CD4-positive, alpha-beta T cell treated with Interferon gamma for 1 hour (primary cell): ENCODE data around the gene GRM5.
"Not testable (repeated sequence)": the region's sequence is repeated elsewhere in the genome, so short reads cannot be mapped to it uniquely, and the experiment has no call there.

Experiments used
- DNase-seq: peaks from one replicate; pipeline ENCODE4 v3.0.0-alpha.2; 2020

Gene GRM5

DNA sequence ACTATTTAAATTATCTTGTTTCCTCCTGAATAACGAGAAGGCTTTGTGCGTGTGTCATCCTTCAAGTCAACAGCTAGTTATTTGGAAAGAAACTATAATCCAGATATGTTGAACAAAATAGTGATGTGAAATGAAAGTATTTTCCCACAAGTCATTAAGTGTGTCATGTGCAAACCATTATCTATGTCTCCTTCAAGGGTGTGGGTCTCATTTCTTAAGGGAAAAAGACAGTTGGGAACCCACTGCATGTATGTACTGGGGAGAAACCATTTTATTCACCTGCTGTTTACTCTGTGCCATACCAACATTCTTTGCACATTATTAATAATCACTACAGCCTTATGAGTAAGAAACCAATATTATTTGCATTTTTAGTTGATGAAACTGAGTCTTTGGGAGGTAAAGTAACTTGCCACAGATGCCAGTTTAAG is 582.9 kb downstream of the GRM5 start:
- no peak for DNase-seq

DNA sequence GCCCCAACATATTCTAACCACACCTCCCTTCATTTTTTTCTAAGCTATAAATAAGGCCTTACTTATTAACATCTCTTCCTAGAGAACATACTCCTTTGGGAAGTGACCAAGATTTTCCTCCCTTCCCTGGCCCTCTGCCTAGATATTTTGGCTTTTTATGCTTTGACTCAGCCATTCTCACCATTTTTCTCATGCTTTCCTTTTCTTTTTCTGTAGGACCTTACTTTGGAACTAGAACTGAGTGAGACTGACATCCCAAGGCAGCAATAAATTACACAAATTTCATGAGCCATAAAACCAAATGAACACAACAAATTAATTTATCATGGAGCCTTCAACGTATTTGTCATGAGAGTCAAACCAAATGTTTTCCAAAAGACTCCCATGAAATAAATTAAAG is 585.6 kb downstream of the GRM5 start:
- no peak for DNase-seq

DNA sequence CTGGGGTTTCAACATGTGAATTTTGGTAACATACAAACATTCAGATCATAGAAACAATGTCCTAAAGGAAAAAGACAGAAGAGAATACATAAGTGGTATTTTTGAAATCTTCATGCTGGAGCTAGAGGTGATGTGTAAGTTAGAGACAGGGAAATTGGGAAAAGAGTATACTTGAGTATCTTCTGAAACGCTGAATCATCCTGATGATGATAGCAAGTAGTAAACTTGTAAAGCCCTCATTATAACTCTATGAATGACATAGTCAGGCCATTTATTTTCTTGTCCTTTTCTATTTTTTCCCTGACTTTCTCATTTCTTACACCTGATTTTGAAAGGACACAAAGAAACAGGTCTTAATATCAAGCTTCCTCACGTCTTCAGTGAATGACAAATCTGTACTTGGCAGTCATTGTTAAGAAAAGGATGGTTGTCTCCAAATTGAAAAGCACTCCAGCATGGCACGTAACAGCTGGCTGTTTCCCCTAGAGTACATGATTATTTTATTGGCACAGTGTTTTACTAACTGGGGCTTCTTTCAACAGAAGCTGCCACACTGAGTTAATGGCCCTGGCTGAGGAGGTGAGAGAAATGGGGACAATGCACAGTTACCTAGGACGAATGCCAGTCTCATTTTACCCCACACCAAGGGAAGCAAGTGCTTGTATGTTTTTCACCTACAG is 587.5 kb downstream of the GRM5 start:
- no peak for DNase-seq

DNA sequence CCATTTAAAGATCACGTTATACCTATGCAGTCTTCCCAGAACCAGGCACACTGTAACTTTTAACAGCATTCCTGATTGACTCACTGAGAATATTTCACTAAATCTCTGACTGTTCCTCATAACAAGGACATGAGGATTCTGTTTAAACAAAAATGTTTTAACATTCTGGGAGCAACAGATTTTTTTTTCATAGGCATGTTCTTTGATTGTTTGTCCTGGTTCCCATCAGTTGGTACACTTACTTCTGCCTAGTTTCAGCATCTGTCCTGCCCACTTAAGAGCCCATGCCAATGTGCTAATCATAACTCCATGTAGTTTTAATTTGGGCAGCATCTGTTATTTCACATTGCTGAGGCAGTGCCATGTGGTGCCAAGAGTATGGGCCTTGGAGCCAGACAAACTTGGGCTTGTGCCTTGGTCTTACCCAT is 589.8 kb downstream of the GRM5 start:
- no peak for DNase-seq

GRCh38 chr11:88474655-88475054 is 591.1 kb downstream of the GRM5 start:
- DNase-seq, result no peak

DNA sequence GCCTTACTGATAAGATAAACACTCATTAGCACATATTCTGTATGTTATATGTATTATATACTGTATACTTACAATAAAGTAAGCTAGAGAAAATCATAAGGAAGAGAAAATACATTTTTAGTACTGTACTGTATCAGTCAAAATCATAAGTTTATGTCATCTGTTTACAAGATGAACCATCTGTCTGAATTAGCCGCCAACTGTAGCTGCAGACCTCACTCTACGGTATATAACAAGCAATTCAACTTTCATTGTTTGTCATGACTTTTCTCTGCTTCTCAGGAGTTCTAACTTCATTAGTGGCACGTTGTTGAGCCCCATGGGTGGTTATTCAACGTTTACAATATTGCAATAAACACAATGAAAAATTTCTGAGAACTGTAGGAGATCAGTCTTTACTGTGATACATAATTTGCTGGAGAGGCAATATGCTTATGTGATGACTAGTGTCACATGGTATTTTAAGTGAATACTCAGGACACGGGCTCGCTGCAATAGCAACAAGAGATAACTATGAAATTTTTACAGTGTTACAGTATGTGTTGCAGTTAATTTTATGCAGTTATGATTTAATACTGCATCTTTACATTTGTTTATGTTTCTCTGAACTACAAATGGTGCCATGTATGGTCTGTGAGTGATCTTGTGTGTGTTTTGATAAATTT is 596.1 kb downstream of the GRM5 start:
- no peak for DNase-seq

- DNase-seq, result no peak
Observed at GRCh38 chr11:88464528-88464927, 601.3 kb downstream of the GRM5 start.

- DNase-seq, result not testable (repeated sequence)
Observed at GRCh38 chr11:88463301-88463700, 602.5 kb downstream of the GRM5 start.

DNA sequence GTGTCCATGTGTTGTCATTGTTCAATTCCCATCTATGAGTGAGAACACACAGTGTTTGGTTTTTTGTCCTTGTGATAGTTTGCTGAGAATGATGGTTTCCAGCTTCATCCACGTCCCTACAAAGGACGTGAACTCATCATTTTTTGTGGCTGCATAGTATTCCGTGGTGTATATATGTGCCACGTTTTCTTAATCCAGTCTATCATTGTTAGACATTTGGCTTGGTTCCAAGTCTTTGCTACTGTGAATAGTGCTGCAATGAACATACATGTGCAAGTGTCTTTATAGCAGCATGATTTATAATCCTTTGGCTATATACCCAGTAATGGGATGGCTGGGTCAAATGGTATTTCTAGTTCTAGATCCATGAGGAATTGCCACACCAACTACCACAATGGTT is 607.7 kb downstream of the GRM5 start:
- DNase-seq, result not testable (repeated sequence)

DNA sequence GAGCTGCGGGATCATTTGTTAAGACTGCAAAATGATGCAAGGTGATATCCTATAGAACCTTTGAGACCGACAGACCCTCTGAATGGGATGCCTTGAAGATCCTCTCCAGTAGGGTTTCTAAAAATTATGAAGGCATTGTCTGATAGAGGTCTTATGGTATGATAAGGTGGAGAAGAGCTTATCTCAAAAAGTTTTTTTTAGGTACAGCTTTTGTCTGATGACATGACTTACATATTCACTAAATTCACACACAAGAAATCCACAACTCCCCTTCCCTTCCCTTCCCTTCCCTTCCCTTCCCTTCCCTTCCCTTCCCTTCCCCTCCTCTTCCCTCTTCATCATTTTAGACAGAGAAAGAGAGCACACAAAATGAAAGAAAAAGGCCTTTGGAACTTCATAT is 609.8 kb downstream of the GRM5 start:
- no peak for DNase-seq

DNA sequence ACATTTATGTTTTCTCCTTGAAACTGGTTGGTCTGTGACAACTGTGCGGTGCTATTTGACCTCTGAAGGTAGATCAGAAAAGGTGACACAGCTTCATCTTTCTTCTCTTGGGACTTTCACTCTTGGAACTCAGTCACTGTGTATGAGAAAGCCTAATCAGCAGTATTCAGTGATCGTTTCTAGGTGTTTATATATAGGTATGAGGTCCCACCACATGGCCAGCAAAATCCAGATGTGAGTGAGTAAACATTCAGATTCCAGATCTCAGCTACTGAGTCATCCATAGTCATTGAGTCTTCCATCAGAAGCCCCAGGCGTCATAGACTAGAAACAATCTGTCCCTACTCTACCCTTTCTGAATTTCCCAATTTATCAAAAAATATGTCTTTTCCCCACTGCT is 610.9 kb downstream of the GRM5 start:
- no peak for DNase-seq
